Panc1 (cell line): ENCODE measurements around the gene GPS2. TPM values are rescaled to one million over a fixed set of nuclear protein-coding genes. Genes with fewer than 3 reads are reported as not detected.

ENCODE experiments used
- ATAC-seq: fragments of 200-7000 bp; cut with Tn5 transposase; 2 replicates; pipeline ENCODE4 v1.9.1; 2020; ENCODE audit warnings: mild to moderate bottlenecking, moderate library complexity
- BruUV-seq: library from RNA; stranded (reverse); fragments of 400-500 nt; replicated peaks from 2 replicates; lab custom pipeline; 2021; lab: Mats Ljungman, UMichigan
- CTCF ChIA-PET: fragments of 300-600 bp; sonication (Branson Sonifier 250); formaldehyde crosslinking; loops from one replicate; lab custom pipeline; 2022; ENCODE audit warnings: antibody characterized with exemption; lab: Charles Lee
- POLR2A ChIA-PET: fragments of 300-600 bp; sonication (Branson Sonifier 250); formaldehyde crosslinking; loops from one replicate; lab custom pipeline; 2022; ENCODE audit warnings: antibody characterized with exemption; lab: Charles Lee
- DNase-seq: peaks from one replicate; pipeline ENCODE4 v3.0.0-alpha.2; 2010; ENCODE audit warnings: low read depth, low spot score
- H3K27ac ChIP-seq: 2 replicates; pipeline ENCODE4 v1.5.1; 2011; ENCODE audit warnings: mild to moderate bottlenecking, low read length, inconsistent platforms
- H3K27me3 ChIP-seq: fragments of 200-500 bp; sonication (Bioruptor generic); 2 replicates; pipeline ENCODE4 v1.6.0; 2014; ENCODE audit warnings: low read length, inconsistent platforms; ENCODE audit not compliant: control insufficient read depth, insufficient read depth
- H3K36me3 ChIP-seq: fragments of 200-500 bp; sonication (Bioruptor generic); 2 replicates; pipeline ENCODE4 v1.5.1; 2014; ENCODE audit warnings: inconsistent platforms, mild to moderate bottlenecking, low read length, moderate library complexity; ENCODE audit not compliant: control insufficient read depth, insufficient read depth
- H3K4me1 ChIP-seq: 2 replicates; pipeline ENCODE4 v1.5.1; 2011; ENCODE audit warnings: inconsistent platforms, mild to moderate bottlenecking, low read length, moderate library complexity; ENCODE audit not compliant: control insufficient read depth, insufficient read depth
- H3K4me3 ChIP-seq, 2 experiments: 2 replicates each; pipeline ENCODE4 v1.5.1; 2011 to 2012; ENCODE audit warnings: low read depth in 2 of 2, low read length in 2 of 2, mild to moderate bottlenecking in 2 of 2, inconsistent platforms in 1 of 2, moderate library complexity in 1 of 2
- H3K9me3 ChIP-seq: fragments of 200-500 bp; sonication (Bioruptor generic); 2 replicates; pipeline ENCODE4 v1.5.1; 2014; ENCODE audit warnings: low read depth, mild to moderate bottlenecking, inconsistent platforms, low read length, moderate library complexity; ENCODE audit not compliant: control insufficient read depth, insufficient read depth
- POLR2AphosphoS5 ChIP-seq: IDR thresholded peaks from 2 replicates; pipeline ENCODE4 v1.6.1; 2012; ENCODE audit warnings: mild to moderate bottlenecking, low read depth, low read length, moderate library complexity
- SIN3A ChIP-seq: IDR thresholded peaks from 2 replicates; pipeline ENCODE4 v1.6.1; 2012; ENCODE audit warnings: low read depth, mild to moderate bottlenecking, low read length, moderate library complexity, borderline replicate concordance; ENCODE audit not compliant: insufficient read depth
- TCF7L2 ChIP-seq: IDR thresholded peaks from 2 replicates; pipeline ENCODE4 v1.6.1; 2011; ENCODE audit warnings: mild to moderate bottlenecking, low read depth, low read length, inconsistent platforms
- in situ Hi-C: cut with HindIII; loops from 2 replicates; pipeline ENCODE4 v1.10.0; 2016; ENCODE audit warnings: low sequenced_read_pairs, low pct_unique_long_range_greater_than_20kb
- intact Hi-C: fragments of 100-400 bp; cut with micrococcal nuclease; formaldehyde crosslinking; loops from one replicate; pipeline ENCODE4 v1.10.0; 2022; ENCODE audit not compliant: unreplicated experiment
- total RNA-seq: library from RNA; stranded (reverse); gene quantifications from one replicate; pipeline ENCODE4 v1.2.1, GENCODE V29; 2021; ENCODE audit not compliant: unreplicated experiment
- TF ChIP-seq, protein P1 (sequence below): fragments of 450-650 bp; IDR thresholded peaks from 2 replicates; pipeline ENCODE4 v1.5.1; 2017; ENCODE audit warnings: mild to moderate bottlenecking
- TF ChIP-seq, protein P2 (sequence below), 2 experiments: IDR thresholded peaks; 2 replicates each; pipeline ENCODE4 v1.6.1; 2011 to 2012; ENCODE audit warnings: low read depth in 2 of 2, control low read depth in 1 of 2, low read length in 1 of 2, mild to moderate bottlenecking in 1 of 2, moderate library complexity in 1 of 2; ENCODE audit not compliant: insufficient read depth in 1 of 2

The GPS2 gene
- total RNA-seq, 1 experiment from 2014 or later = 96.6 TPM

DNA sequence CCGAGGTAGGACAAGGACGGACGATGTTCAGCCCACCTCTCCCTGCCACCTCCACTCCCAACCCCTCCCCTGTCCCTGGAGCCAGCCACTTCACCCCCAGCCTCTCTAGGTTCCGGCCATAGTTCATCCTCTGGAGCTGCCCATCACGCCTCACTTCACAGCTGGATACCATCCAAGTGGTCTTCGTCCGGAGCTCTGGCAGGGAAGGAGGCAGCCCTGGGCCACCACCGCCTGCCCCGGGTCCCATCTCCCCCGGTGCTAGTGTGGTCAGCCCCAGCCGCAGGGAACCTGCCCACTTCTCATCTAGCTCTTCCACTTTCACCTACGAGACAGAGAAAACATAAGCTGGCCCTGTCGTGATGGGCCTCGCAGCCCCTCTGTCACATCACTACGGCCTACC is 6.3 kb upstream of the GPS2 start:
- no TSS peak for BruUV-seq
- TF ChIP-seq, protein P1, sequence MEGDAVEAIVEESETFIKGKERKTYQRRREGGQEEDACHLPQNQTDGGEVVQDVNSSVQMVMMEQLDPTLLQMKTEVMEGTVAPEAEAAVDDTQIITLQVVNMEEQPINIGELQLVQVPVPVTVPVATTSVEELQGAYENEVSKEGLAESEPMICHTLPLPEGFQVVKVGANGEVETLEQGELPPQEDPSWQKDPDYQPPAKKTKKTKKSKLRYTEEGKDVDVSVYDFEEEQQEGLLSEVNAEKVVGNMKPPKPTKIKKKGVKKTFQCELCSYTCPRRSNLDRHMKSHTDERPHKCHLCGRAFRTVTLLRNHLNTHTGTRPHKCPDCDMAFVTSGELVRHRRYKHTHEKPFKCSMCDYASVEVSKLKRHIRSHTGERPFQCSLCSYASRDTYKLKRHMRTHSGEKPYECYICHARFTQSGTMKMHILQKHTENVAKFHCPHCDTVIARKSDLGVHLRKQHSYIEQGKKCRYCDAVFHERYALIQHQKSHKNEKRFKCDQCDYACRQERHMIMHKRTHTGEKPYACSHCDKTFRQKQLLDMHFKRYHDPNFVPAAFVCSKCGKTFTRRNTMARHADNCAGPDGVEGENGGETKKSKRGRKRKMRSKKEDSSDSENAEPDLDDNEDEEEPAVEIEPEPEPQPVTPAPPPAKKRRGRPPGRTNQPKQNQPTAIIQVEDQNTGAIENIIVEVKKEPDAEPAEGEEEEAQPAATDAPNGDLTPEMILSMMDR = no peak
- TF ChIP-seq, protein P2, sequence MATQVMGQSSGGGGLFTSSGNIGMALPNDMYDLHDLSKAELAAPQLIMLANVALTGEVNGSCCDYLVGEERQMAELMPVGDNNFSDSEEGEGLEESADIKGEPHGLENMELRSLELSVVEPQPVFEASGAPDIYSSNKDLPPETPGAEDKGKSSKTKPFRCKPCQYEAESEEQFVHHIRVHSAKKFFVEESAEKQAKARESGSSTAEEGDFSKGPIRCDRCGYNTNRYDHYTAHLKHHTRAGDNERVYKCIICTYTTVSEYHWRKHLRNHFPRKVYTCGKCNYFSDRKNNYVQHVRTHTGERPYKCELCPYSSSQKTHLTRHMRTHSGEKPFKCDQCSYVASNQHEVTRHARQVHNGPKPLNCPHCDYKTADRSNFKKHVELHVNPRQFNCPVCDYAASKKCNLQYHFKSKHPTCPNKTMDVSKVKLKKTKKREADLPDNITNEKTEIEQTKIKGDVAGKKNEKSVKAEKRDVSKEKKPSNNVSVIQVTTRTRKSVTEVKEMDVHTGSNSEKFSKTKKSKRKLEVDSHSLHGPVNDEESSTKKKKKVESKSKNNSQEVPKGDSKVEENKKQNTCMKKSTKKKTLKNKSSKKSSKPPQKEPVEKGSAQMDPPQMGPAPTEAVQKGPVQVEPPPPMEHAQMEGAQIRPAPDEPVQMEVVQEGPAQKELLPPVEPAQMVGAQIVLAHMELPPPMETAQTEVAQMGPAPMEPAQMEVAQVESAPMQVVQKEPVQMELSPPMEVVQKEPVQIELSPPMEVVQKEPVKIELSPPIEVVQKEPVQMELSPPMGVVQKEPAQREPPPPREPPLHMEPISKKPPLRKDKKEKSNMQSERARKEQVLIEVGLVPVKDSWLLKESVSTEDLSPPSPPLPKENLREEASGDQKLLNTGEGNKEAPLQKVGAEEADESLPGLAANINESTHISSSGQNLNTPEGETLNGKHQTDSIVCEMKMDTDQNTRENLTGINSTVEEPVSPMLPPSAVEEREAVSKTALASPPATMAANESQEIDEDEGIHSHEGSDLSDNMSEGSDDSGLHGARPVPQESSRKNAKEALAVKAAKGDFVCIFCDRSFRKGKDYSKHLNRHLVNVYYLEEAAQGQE (IDR thresholded peaks at IDR 0.05; ENCODE audit: insufficient read depth in 1 of 2, low read depth in 2 of 2, low read length in 1 of 2) = no peak
- TF ChIP-seq POLR2AphosphoS5 (no peak), TCF7L2 (no peak), SIN3A (no peak)
- no peak overlapping the region for H3K4me3 ChIP-seq
- no peaks in the 10 kb centered on the region for H3K4me1 ChIP-seq
- no peak for ATAC-seq
- no peak overlapping the region for H3K27ac ChIP-seq
- no peaks in the 10 kb centered on the region for H3K27me3 ChIP-seq
- in situ Hi-C loops = no loop called here
- no peaks in the 10 kb centered on the region for H3K9me3 ChIP-seq
- POLR2A ChIA-PET = interaction anchor here (0.6 kb wide), 1 partner anchor 102 kb away, joined by 3 read pairs; the partner anchor contains the start of genes ACADVL and DLG4
- DNase-seq = no peak
- CTCF ChIA-PET = no interaction called here
- peaks cover 3% of the 10 kb centered on the region for H3K36me3 ChIP-seq
- intact Hi-C loops = no loop called here

DNA sequence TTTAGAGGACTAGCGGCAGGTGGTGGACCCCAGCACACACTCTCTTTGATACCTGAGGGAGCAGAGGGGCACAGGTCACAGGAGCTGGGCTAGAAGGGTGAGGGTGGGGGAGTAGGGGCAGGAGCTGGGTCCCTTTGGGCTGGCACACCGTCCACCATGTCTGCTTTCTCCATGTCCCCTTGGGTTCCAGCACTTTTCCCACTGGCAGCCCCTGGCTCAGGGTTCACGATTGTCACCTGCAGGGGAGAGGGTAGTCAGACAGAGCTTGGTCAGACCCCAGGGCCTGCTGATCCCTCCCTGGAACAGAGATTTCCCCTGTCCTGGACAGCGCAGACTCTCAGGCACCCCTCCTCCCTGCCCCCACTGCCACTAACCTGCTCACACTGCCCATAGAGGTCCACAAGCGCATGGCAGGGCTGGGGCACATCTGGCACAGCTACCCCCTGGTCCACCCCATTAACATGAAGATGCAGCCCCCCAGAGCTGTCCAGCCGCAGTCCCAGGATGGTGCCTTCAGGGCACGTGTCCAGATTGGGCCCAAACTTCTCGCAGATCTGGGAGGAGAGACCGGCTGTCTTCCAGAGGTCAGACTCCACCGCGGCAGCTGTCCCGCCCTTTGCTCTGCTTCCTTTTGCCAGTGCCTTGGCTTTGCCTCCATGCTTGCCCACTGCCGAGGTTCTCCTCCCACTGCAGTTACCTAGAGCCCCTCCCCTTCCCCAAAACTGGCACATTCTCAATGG is 3.1 kb upstream of the GPS2 start:
- H3K27ac ChIP-seq = no peak overlapping the region
- DNase-seq (no peak), ATAC-seq (no peak)
- peaks cover 9% of the 10 kb centered on the region for H3K36me3 ChIP-seq
- in situ Hi-C loops (no loop called here), intact Hi-C loops (no loop called here)
- TF ChIP-seq TCF7L2 (no peak), SIN3A (no peak), POLR2AphosphoS5 (no peak)
- TF ChIP-seq, protein P2 (IDR thresholded peaks at IDR 0.05; ENCODE audit: insufficient read depth in 1 of 2, low read depth in 2 of 2, low read length in 1 of 2) = no peak
- TF ChIP-seq, protein P1 = no peak
- no peak overlapping the region for H3K4me3 ChIP-seq
- H3K9me3 ChIP-seq = no peaks in the 10 kb centered on the region
- 0 out of 2 replicates have a peak, but pooled peaks cover 4% of the 10 kb centered on the region for H3K4me1 ChIP-seq
- ChIA-PET POLR2A (no interaction called here), CTCF (no interaction called here)
- no peaks in the 10 kb centered on the region for H3K27me3 ChIP-seq
- BruUV-seq = no TSS peak
